MM.1S (cell line): ENCODE measurements around the gene ELP5.

ENCODE experiments used
- EZH2 ChIP-seq: fragments of 300-600 bp; sonication (generic); optimal IDR thresholded peaks from 2 replicates; pipeline ENCODE3; 2017; ENCODE audit warnings: low read depth, mild to moderate bottlenecking, antibody characterized with exemption, low read length, mixed read lengths
- EZH2phosphoT487 ChIP-seq: fragments of 300-600 bp; sonication (generic); IDR thresholded peaks from 2 replicates; pipeline ENCODE4 v1.6.1; 2018; ENCODE audit warnings: antibody characterized with exemption, low read length
- TF ChIP-seq, protein P1 (sequence below): fragments of 300-600 bp; sonication (generic); IDR thresholded peaks from 2 replicates; pipeline ENCODE4 v1.5.1; 2016; ENCODE audit warnings: antibody characterized with exemption, low read length, mixed read lengths

DNA sequence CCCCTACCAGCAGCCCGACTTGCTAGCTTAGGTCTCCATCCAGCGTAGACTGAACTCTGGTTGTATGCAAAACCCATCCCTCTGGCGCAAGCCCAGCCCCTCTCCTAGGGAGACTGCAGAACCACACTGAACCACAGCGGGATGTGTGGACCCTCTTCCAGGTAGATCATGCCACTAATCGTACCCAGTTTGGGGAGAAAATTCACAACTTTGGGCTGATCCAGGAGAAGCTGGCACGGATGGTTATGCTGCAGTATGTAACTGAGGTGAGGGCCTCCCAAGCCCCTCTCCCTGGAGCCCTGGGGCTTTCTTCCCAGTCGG lies 29.1 kb upstream of the ELP5 start:
- TF ChIP-seq, protein P1, sequence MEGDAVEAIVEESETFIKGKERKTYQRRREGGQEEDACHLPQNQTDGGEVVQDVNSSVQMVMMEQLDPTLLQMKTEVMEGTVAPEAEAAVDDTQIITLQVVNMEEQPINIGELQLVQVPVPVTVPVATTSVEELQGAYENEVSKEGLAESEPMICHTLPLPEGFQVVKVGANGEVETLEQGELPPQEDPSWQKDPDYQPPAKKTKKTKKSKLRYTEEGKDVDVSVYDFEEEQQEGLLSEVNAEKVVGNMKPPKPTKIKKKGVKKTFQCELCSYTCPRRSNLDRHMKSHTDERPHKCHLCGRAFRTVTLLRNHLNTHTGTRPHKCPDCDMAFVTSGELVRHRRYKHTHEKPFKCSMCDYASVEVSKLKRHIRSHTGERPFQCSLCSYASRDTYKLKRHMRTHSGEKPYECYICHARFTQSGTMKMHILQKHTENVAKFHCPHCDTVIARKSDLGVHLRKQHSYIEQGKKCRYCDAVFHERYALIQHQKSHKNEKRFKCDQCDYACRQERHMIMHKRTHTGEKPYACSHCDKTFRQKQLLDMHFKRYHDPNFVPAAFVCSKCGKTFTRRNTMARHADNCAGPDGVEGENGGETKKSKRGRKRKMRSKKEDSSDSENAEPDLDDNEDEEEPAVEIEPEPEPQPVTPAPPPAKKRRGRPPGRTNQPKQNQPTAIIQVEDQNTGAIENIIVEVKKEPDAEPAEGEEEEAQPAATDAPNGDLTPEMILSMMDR, result no peak
- TF ChIP-seq EZH2 (no peak), EZH2phosphoT487 (no peak)
